Measurements from ENCODE around the gene UCHL1. TPM values are rescaled to one million over a fixed set of nuclear protein-coding genes. Genes with fewer than 3 reads are reported as not detected.

UCHL1 gene
- total and polyA plus RNA-seq, 8 donors, result 2.7 to 198 (median 12.1) TPM

DNA sequence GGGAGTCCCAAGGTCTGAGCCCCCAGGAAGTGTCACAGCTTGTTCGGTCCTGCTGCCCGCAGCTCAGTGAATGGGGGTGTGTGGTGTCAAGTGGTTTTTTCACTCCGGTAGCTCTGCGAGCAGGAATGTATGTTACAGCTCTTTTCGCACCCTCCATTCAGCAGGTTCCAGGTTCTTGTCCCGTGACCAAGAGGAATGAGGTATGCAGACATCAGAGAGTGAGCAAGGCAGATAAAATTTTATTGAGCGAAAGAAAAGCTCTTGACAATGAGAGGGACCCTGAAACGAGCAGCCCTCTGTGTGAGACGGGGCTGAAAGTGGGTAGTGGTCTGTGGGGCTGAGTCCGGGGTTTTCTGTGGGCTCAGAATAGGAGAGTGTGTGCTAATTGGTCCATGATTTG is 31.5 kb downstream of the UCHL1 start:
- Histone ChIP-seq H3K4me1 (no peaks in the 10 kb centered on the region), H3K27me3 (no peaks in the 10 kb centered on the region), H3K4me3 (no peak overlapping the region), H3K27ac (no peak overlapping the region), H3K36me3 (no peaks in the 10 kb centered on the region), H3K9me3 (no peaks in the 10 kb centered on the region)
- WGBS, 2 donors, result 94% methylated on average over 10 of the region's 10 CpGs
- ATAC-seq, result no peak
- TF ChIP-seq CTCF (IDR thresholded peaks at IDR 0.05), result no peak
- intact Hi-C loops (cut with DNase I), result loop anchor here in 2 of 3 donors (10.0 kb wide), 2 partner anchors 377 to 597 kb away; no protein-coding TSS in a partner anchor
- FAIRE-seq, result no peak
- no peak for DNase-seq

DNA sequence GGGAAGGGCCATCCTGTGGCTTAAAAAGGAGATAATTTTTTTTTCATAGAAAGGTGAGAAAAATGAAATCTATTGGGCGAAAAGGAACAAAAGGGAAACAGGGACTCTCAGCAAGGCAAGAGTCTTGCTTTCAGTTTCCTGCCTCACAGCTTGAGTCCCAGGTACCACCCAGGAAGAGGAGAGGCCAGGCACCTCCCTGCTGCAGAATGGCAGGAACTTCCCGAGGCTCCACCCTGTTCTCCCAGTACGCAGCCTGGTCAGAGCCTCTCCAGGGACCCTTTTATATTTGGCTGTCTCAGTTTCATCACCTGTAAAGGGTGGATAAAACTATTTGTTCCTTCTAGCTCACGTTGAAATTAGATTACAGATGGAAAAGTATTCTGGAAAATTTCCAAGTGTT is 33.8 kb downstream of the UCHL1 start:
- WGBS, 2 donors, result 45 to 50% methylated on average over 4 of the region's 4 CpGs
- no peak overlapping the region for H3K27ac ChIP-seq
- no peak overlapping the region for H3K4me3 ChIP-seq
- intact Hi-C loops (cut with DNase I), result no loop called here
- TF ChIP-seq CTCF (IDR thresholded peaks at IDR 0.05), result no peak
- DNase-seq (no peak), FAIRE-seq (no peak), ATAC-seq (no peak)
- no peaks in the 10 kb centered on the region for H3K27me3 ChIP-seq
- no peaks in the 10 kb centered on the region for H3K4me1 ChIP-seq
- H3K9me3 ChIP-seq, result no peaks in the 10 kb centered on the region
- H3K36me3 ChIP-seq, result no peaks in the 10 kb centered on the region

DNA sequence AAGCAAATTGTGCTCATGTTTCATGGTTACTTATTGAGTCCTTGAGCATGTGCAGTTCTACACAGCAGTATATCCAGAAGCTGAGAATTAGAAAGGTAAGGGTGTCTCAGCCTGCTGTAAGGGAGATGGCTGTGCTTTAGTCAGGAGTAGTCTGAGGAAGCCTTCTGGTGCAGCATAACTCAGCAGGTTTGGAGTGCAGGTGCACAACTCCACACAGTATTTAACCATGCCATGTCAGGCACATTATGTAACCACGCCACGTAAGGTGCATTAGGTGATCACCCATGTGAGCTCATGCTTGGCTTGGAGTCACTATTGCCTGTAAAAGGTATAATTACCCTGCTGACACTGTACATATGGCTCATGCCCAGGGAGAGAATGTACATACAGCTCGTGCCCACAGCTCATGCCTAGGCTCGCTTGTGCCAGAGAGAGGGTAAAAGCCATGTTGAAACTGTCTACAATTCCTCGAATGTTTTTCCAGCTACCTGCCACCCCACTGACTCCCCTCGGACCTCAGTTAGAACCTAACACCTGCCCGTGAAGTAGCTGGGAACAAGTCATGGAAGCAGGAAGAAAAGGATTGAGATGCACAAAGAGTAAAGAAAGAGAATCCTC is 37.8 kb downstream of the UCHL1 start:
- intact Hi-C loops (cut with DNase I), result no loop called here

GRCh38 chr4:41296995-41297394 is 40.3 kb downstream of the UCHL1 start:
- no peaks in the 10 kb centered on the region for H3K27me3 ChIP-seq
- DNase-seq (no peak), ATAC-seq (no peak), FAIRE-seq (no peak)
- no peaks in the 10 kb centered on the region for H3K36me3 ChIP-seq
- H3K4me3 ChIP-seq, result no peak overlapping the region
- WGBS, 2 donors, result 63 to 71% methylated on average over 1 of the region's 1 CpG
- TF ChIP-seq CTCF (IDR thresholded peaks at IDR 0.05), result no peak
- H3K27ac ChIP-seq, result no peak overlapping the region
- H3K9me3 ChIP-seq, result no peaks in the 10 kb centered on the region
- H3K4me1 ChIP-seq, result no peaks in the 10 kb centered on the region
- intact Hi-C loops (cut with DNase I), result no loop called here

More for the DNA sequence above, 37.8 kb downstream of the UCHL1 start:
- TF ChIP-seq CTCF (IDR thresholded peaks at IDR 0.05), result no peak
- H3K9me3 ChIP-seq, result no peaks in the 10 kb centered on the region
- H3K27ac ChIP-seq, result no peak overlapping the region
- WGBS, 2 donors, result 85% methylated on average over 7 of the region's 7 CpGs
- H3K36me3 ChIP-seq, result no peaks in the 10 kb centered on the region
- no peaks in the 10 kb centered on the region for H3K4me1 ChIP-seq
- FAIRE-seq, result no peak
- DNase-seq, result no peak
- ATAC-seq, result no peak
- H3K27me3 ChIP-seq, result no peaks in the 10 kb centered on the region
- H3K4me3 ChIP-seq, result no peak overlapping the region

DNA sequence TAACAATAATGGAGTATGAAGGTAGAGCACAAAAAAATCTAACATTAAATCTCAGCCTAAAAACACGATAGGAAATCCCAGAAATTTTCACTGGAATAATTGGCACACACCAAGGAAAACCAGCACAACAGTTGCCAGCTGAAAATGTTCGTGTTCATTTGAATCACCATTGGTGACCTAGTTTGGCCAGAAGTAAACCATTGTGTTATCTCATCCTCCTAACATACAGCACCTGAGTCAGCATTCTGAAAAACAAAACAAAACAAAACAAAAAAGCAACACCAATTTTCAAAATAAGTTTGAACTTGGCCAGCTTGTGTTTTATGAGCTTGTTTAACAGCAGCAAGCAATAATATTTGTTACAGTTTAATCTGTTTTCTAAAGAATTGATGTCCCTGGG is 41.1 kb downstream of the UCHL1 start:
- DNase-seq (no peak), ATAC-seq (no peak), FAIRE-seq (no peak)
- H3K27ac ChIP-seq, result no peak overlapping the region
- WGBS, 2 donors, result 6 to 8% methylated on average over 2 of the region's 2 CpGs
- TF ChIP-seq CTCF (IDR thresholded peaks at IDR 0.05), result no peak
- no peaks in the 10 kb centered on the region for H3K36me3 ChIP-seq
- no peak overlapping the region for H3K4me3 ChIP-seq
- H3K27me3 ChIP-seq, result no peaks in the 10 kb centered on the region
- intact Hi-C loops (cut with DNase I), result no loop called here
- H3K4me1 ChIP-seq, result no peaks in the 10 kb centered on the region
- H3K9me3 ChIP-seq, result no peaks in the 10 kb centered on the region
